Ishikawa (cell line): ENCODE data around the gene PTGES2.

Experiments
- CEBPB ChIP-seq: IDR thresholded peaks from 2 replicates; pipeline ENCODE4 v1.6.1; 2012
- CREB1 ChIP-seq: IDR thresholded peaks from 2 replicates; pipeline ENCODE4 v1.6.1; 2012; ENCODE audit warnings: low read depth
- EP300 ChIP-seq: IDR thresholded peaks from 2 replicates; pipeline ENCODE4 v1.6.1; 2012; ENCODE audit warnings: borderline replicate concordance
- FOXM1 ChIP-seq: IDR thresholded peaks from 2 replicates; pipeline ENCODE4 v1.6.1; 2012; ENCODE audit warnings: low read depth, borderline replicate concordance
- NFIC ChIP-seq: IDR thresholded peaks from 2 replicates; pipeline ENCODE4 v1.6.1; 2012
- RAD21 ChIP-seq: IDR thresholded peaks from 2 replicates; pipeline ENCODE4 v1.6.1; 2012; ENCODE audit warnings: low read depth
- TAF1 ChIP-seq: IDR thresholded peaks from 2 replicates; pipeline ENCODE4 v1.6.1; 2012; ENCODE audit warnings: low read depth, mild to moderate bottlenecking
- TCF12 ChIP-seq: IDR thresholded peaks from 2 replicates; pipeline ENCODE4 v1.6.1; 2012; ENCODE audit warnings: low read depth
- TEAD4 ChIP-seq: IDR thresholded peaks from 2 replicates; pipeline ENCODE4 v1.6.1; 2012
- YY1 ChIP-seq: IDR thresholded peaks from 2 replicates; pipeline ENCODE4 v1.6.1; 2012; ENCODE audit warnings: low read depth
- ZBTB7A ChIP-seq: IDR thresholded peaks from 2 replicates; pipeline ENCODE4 v1.6.1; 2012; ENCODE audit warnings: low read depth
- TF ChIP-seq, protein P1 (sequence below): IDR thresholded peaks from 2 replicates; pipeline ENCODE4 v1.6.1; 2012
- TF ChIP-seq, protein P2 (sequence below): IDR thresholded peaks from 2 replicates; pipeline ENCODE4 v1.6.1; 2012; ENCODE audit warnings: low read depth, mild to moderate bottlenecking
- TF ChIP-seq, protein P3 (sequence below): IDR thresholded peaks from 2 replicates; pipeline ENCODE4 v1.6.1; 2012

- TF ChIP-seq, protein P1, sequence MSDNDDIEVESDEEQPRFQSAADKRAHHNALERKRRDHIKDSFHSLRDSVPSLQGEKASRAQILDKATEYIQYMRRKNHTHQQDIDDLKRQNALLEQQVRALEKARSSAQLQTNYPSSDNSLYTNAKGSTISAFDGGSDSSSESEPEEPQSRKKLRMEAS: no peak
- TF ChIP-seq TAF1 (no peak), EP300 (no peak), YY1 (no peak), CEBPB (no peak), RAD21 (no peak), TEAD4 (no peak), NFIC (no peak), FOXM1 (no peak), ZBTB7A (no peak), CREB1 (no peak), TCF12 (no peak)
- TF ChIP-seq, protein P2, sequence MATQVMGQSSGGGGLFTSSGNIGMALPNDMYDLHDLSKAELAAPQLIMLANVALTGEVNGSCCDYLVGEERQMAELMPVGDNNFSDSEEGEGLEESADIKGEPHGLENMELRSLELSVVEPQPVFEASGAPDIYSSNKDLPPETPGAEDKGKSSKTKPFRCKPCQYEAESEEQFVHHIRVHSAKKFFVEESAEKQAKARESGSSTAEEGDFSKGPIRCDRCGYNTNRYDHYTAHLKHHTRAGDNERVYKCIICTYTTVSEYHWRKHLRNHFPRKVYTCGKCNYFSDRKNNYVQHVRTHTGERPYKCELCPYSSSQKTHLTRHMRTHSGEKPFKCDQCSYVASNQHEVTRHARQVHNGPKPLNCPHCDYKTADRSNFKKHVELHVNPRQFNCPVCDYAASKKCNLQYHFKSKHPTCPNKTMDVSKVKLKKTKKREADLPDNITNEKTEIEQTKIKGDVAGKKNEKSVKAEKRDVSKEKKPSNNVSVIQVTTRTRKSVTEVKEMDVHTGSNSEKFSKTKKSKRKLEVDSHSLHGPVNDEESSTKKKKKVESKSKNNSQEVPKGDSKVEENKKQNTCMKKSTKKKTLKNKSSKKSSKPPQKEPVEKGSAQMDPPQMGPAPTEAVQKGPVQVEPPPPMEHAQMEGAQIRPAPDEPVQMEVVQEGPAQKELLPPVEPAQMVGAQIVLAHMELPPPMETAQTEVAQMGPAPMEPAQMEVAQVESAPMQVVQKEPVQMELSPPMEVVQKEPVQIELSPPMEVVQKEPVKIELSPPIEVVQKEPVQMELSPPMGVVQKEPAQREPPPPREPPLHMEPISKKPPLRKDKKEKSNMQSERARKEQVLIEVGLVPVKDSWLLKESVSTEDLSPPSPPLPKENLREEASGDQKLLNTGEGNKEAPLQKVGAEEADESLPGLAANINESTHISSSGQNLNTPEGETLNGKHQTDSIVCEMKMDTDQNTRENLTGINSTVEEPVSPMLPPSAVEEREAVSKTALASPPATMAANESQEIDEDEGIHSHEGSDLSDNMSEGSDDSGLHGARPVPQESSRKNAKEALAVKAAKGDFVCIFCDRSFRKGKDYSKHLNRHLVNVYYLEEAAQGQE: no peak
- TF ChIP-seq, protein P3, sequence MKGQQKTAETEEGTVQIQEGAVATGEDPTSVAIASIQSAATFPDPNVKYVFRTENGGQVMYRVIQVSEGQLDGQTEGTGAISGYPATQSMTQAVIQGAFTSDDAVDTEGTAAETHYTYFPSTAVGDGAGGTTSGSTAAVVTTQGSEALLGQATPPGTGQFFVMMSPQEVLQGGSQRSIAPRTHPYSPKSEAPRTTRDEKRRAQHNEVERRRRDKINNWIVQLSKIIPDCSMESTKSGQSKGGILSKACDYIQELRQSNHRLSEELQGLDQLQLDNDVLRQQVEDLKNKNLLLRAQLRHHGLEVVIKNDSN: no peak
Observed at GRCh38 chr9:128124451-128124850, 3.1 kb downstream of the PTGES2 start.
